NCI-H187 treated with DMSO at 0.1 percent for 48 hours (cell line): ENCODE data around the gene GTF2H4.

Source experiments
- DNase-seq: peaks from one replicate; lab custom pipeline; 2025; lab: John Stamatoyannopoulos, UW

GTF2H4 gene

DNA sequence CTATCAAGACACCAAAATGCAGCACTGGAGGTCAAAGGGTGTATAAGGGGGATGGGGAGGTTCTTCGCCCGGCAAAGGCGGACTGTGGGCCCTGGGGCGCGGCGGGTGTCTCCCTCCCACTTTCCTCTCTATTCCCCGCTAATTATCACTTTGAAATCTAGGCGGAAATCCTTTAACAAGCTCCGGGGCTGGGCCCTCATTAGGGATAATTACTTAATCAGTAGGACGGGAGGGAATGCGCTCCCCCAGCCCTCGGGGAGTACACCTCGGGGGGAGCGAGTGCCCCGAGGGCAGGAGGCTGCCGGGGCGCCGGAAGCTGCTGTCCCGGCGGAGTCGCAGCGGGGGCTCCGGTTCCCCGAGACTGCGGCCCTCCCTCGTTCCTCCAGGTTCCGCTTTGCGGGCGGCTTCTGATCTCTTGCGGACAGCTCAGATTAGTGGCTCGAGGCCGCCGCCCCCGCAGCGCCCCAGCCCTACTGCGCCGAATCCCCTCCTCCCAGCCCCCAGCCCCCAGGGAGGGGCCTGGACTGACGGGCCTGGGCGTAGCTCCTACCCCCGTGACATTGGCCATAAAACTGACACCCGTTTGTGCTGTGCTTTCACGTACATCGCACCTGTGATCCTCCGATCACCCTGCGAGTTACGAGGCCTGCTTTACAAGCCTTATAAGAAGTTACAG, 47.5 kb downstream of the GTF2H4 start:
- no peak for DNase-seq

DNA sequence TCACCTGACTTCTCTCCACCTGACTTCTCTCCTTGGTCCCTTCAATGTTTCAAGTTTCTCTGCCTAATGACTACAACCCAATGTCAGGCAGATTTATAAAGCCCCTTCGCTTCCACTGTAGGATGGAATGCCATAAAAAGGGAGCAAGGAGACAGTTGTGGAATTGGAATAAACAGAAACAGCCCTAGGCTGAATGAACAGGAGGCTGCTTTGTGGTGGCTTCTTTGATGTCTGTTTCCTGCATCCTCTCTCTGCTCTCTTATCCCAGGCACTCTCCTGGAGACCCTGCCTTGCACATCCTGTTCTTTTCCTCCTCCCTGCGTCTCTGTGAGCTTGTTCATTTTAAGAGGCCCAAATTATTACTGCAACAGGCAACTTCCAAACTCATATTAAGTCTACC, 49.7 kb downstream of the GTF2H4 start:
- no peak for DNase-seq

DNA sequence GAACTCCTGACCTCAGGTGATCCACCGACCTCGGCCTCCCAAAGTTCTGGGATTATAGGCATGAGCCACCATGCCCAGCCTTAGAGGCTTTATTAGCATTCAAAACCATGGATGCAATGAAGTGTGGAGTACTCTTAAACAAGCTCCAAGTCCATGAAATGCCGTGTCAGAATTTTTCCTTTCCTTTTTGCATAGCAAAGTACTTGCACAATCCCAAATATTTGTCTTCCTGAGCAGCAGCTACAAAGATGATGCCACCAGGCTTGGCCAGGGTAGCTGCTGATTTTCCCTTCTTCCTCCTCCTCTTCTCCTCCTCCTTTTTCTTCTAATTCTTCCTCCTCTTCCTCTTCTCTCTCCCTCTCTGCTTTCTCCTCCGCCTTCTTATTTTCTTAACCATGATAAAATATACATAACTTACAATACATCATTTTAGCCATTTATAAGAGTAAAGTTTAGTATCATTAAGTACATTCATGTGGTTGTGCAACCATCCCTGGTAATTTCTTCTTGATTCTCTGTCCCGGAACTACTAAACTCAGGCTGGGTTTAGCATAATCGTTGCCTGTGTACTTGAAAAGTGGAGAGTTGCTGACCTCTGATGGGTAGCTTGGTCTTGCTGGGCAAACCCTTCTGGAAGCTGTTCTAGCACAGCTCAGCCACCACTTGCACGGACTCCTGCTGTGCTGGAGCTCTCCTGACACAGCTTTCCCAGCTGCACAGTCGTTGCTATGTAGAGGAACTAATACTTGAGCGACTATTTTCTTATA, 53.1 kb downstream of the GTF2H4 start:
- no peak for DNase-seq

DNA sequence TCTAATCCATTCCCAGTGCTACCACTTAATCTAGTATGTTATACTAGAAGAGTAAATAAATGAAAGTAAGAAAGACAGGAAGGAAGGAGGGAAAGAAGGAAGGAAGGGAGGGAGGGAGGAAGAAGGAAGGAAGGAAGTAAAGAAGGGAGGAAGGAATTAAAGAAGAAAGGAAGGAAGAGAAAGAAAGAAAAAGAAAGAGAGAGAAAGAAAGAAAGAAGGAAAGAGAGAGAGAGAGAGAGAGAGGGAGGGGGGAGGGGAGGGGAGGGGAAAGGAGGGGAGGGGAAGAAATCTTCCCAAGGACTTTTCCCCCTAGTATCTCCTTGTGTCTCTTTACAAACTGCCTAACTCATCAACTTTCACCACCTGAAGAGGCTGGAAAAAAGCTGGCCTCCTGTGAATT, 54.7 kb downstream of the GTF2H4 start:
- DNase-seq = no peak

DNA sequence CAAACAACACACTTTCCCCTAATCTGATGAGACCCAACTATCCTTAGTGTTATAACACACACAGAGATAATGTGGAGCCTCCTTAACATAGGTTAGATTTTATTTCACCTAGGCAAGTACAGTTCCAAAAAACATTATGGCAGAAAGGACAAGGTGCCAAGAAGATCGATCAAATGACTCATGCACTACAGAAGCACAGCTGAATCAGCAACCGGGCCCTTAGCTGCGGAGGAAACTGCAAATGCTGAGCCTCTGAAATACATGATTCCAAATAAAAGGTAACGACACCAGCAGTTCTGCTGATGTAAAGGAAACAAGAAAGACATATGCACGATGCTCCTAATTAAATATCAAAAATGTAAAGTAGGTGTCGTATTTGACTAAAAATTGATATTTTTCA, 55.6 kb downstream of the GTF2H4 start:
- DNase-seq = no peak
